T-helper 1 cell treated with Interleukin-12 subunit alpha and Interleukin-12 subunit beta and Interleukin-4 antibody, amounts not matched to agents 30 ng/mL and 1 ng/mL, for 36 hours (primary cell): ENCODE results near the gene ZNF467. TPM values are rescaled to one million over a fixed set of nuclear protein-coding genes. Genes with fewer than 3 reads are reported as not detected.

Source experiments
- intact Hi-C: fragments of 100-400 bp; cut with micrococcal nuclease; formaldehyde crosslinking; loops from one replicate; pipeline ENCODE4 v1.15.1; 2024
- total RNA-seq: library from RNA; stranded (reverse); gene quantifications from 2 replicates; pipeline ENCODE4 v1.2.3, GENCODE V29; 2022

The ZNF467 gene
- total RNA-seq, 1 donor from 2014 or later = not detected

GRCh38 chr7:149751043-149751775, 22.2 kb downstream of the ZNF467 start:
- intact Hi-C loops = no loop called here

- intact Hi-C loops = no loop called here
These were observed 23.1 kb downstream of the ZNF467 start for GRCh38 chr7:149750122-149750845.

- intact Hi-C loops = no loop called here
These were observed 25.1 kb downstream of the ZNF467 start for GRCh38 chr7:149748076-149748874.

- intact Hi-C loops = loop anchor here (2.0 kb wide), 1 partner anchor 27 kb away; no protein-coding TSS in a partner anchor
These were observed 29.7 kb downstream of the ZNF467 start for GRCh38 chr7:149743476-149744255.

GRCh38 chr7:149742075-149742701, 31.2 kb downstream of the ZNF467 start:
- intact Hi-C loops = loop anchor here (1.0 to 2.0 kb wide), 5 partner anchors 29 to 117 kb away; partner anchors contain the start of gene ZNF862

GRCh38 chr7:149741629-149742028, 31.8 kb downstream of the ZNF467 start:
- intact Hi-C loops = loop anchor here (1.0 to 2.0 kb wide), 5 partner anchors 29 to 116 kb away; partner anchors contain the start of gene ZNF862

- intact Hi-C loops = no loop called here
These were observed 36.7 kb downstream of the ZNF467 start for GRCh38 chr7:149736478-149737360.

GRCh38 chr7:149735779-149736477, 37.5 kb downstream of the ZNF467 start:
- intact Hi-C loops = no loop called here

GRCh38 chr7:149735181-149735602, 38.2 kb downstream of the ZNF467 start:
- intact Hi-C loops = no loop called here

GRCh38 chr7:149734791-149735075, 38.7 kb downstream of the ZNF467 start:
- intact Hi-C loops = no loop called here

- intact Hi-C loops = no loop called here
These were observed 39.2 kb downstream of the ZNF467 start for GRCh38 chr7:149733924-149734790.

GRCh38 chr7:149733131-149733923, 40.1 kb downstream of the ZNF467 start:
- intact Hi-C loops = no loop called here

- intact Hi-C loops = no loop called here
These were observed 40.8 kb downstream of the ZNF467 start for GRCh38 chr7:149732611-149733010.

- intact Hi-C loops = no loop called here
These were observed 41.3 kb downstream of the ZNF467 start for GRCh38 chr7:149732111-149732561.

GRCh38 chr7:149731207-149731955, 42.0 kb downstream of the ZNF467 start:
- intact Hi-C loops = no loop called here
